Stimulated activated effector memory CD8-positive, alpha-beta T cell treated with anti-CD3 and anti-CD28 coated beads, Interleukin-12 subunit alpha, Interleukin-12 subunit beta, amount 100 ng/mL, for 72 hours (primary cell): ENCODE results near the gene SPANXN5.
"Not testable (repeated sequence)": the region's sequence is repeated elsewhere in the genome, so short reads cannot be mapped to it uniquely, and the experiment has no call there.

Experiments used
- ATAC-seq: fragments of 150-1000 bp; cut with Tn5 transposase; 2 replicates; pipeline ENCODE4 v1.10.0; 2021
- DNase-seq, 2 donors: peaks; one replicate each; pipeline ENCODE4 v3.0.0; 2021 to 2022; ENCODE audit warnings: low spot score in 2 of 2
- H3K27ac Mint-ChIP-seq: one replicate; pipeline ENCODE4 v1.8.0; 2022; ENCODE audit warnings: mild to moderate bottlenecking, mixed read lengths
- H3K36me3 Mint-ChIP-seq: one replicate; pipeline ENCODE4 v1.8.0; 2022; ENCODE audit warnings: mild to moderate bottlenecking, mixed read lengths
- H3K4me1 Mint-ChIP-seq: one replicate; pipeline ENCODE4 v1.8.0; 2022; ENCODE audit warnings: mixed read lengths
- H3K4me3 Mint-ChIP-seq: one replicate; pipeline ENCODE4 v1.8.0; 2022; ENCODE audit warnings: mild to moderate bottlenecking, mixed read lengths
- H3K9me3 Mint-ChIP-seq: one replicate; pipeline ENCODE4 v1.8.0; 2022; ENCODE audit warnings: mixed read lengths

SPANXN5 gene, protein sequence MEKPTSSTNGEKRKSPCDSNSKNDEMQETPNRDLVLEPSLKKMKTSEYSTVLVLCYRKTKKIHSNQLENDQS

GRCh38 chrX:52797327-52797726, at the start of gene SPANXN5:
Gene SPANXN5, minus strand, starts transcription at chrX:52797427. Its CDS starts 79 bp downstream, at chrX:52797348.
- not testable (repeated sequence) for H3K9me3 Mint-ChIP-seq, ATAC-seq, H3K36me3 Mint-ChIP-seq, H3K4me1 Mint-ChIP-seq, H3K27ac Mint-ChIP-seq, DNase-seq, H3K4me3 Mint-ChIP-seq

GRCh38 chrX:52843619-52844018, 46.4 kb upstream of the SPANXN5 start:
- H3K27ac Mint-ChIP-seq, H3K4me1 Mint-ChIP-seq, H3K4me3 Mint-ChIP-seq, H3K36me3 Mint-ChIP-seq, ATAC-seq, H3K9me3 Mint-ChIP-seq, DNase-seq: not testable (repeated sequence)

DNA sequence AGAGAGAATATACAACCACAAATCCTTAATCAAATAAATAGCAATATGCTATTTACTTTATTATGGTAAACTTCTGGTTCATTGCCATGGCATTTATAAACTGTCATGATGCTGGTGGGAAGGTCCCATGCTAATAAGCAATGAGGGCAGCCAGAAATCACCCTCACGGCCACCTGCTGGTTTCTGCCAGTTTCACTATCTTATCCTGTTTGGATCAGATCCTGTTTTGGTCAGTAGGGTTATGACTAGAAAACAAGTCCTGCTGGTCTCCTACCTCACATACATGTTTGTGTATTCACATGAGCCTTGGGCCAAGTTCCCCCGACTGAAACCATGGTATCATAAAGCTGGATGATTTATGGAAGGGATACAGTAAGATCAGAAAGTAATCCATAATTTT, 41.9 kb upstream of the SPANXN5 start:
- H3K36me3 Mint-ChIP-seq = no peaks in the 10 kb centered on the region
- no peak overlapping the region for H3K4me3 Mint-ChIP-seq
- H3K4me1 Mint-ChIP-seq = no peaks in the 10 kb centered on the region
- no peaks in the 10 kb centered on the region for H3K9me3 Mint-ChIP-seq
- DNase-seq = no peak
- no peak for ATAC-seq
- no peak overlapping the region for H3K27ac Mint-ChIP-seq

GRCh38 chrX:52830551-52830950, 33.3 kb upstream of the SPANXN5 start:
- Mint-ChIP-seq H3K4me1 (no peaks in the 10 kb centered on the region), H3K36me3 (no peaks in the 10 kb centered on the region), H3K9me3 (no peaks in the 10 kb centered on the region), H3K4me3 (no peak overlapping the region), H3K27ac (no peak overlapping the region)
- DNase-seq (no peak), ATAC-seq (no peak)

GRCh38 chrX:52824608-52825007, 27.4 kb upstream of the SPANXN5 start:
- no peak overlapping the region for H3K4me3 Mint-ChIP-seq
- no peak for ATAC-seq

DNA sequence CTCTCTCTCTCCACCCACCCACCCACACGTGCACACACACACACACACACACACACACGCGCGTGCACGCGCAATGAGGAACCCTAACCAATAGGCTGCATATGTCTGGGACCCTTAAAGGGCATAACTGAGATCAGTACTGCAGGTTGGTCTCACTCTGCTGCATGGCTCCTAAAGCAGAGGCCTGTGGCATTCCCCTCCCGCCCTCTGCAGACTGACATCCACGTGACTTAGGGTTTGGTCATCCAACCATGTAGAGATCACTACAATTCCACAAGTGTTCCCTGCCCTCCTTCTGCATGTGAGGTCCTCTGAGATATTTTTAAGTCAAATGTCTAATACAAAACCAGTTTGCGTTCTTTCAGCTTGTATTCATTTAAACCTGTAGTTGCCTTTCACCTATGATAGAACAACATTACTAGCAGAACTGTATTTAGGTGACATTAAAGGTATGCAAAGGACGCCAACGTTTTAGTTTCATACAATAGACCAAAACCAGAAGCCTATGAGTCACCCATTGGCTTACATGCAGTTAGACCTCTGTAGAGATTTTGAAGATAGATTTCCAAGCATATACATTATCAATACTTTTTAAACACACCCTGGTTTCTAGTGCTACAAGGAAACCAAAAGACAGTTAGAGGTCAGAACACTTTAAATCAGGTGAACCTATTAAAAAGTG, 24.0 kb upstream of the SPANXN5 start:
- ATAC-seq (no peak), DNase-seq (no peak)
- Mint-ChIP-seq H3K27ac (no peak overlapping the region), H3K4me1 (no peaks in the 10 kb centered on the region), H3K4me3 (no peak overlapping the region), H3K9me3 (no peaks in the 10 kb centered on the region), H3K36me3 (no peaks in the 10 kb centered on the region)

More at GRCh38 chrX:52824608-52825007, 27.4 kb upstream of the SPANXN5 start:
- DNase-seq = no peak
- Mint-ChIP-seq H3K27ac (no peak overlapping the region), H3K36me3 (no peaks in the 10 kb centered on the region), H3K9me3 (no peaks in the 10 kb centered on the region), H3K4me1 (no peaks in the 10 kb centered on the region)

GRCh38 chrX:52819788-52820187, 22.6 kb upstream of the SPANXN5 start:
- H3K9me3 Mint-ChIP-seq = no peaks in the 10 kb centered on the region
- DNase-seq (no peak), ATAC-seq (no peak)
- no peak overlapping the region for H3K27ac Mint-ChIP-seq
- H3K4me1 Mint-ChIP-seq = no peaks in the 10 kb centered on the region
- no peak overlapping the region for H3K4me3 Mint-ChIP-seq
- no peaks in the 10 kb centered on the region for H3K36me3 Mint-ChIP-seq

DNA sequence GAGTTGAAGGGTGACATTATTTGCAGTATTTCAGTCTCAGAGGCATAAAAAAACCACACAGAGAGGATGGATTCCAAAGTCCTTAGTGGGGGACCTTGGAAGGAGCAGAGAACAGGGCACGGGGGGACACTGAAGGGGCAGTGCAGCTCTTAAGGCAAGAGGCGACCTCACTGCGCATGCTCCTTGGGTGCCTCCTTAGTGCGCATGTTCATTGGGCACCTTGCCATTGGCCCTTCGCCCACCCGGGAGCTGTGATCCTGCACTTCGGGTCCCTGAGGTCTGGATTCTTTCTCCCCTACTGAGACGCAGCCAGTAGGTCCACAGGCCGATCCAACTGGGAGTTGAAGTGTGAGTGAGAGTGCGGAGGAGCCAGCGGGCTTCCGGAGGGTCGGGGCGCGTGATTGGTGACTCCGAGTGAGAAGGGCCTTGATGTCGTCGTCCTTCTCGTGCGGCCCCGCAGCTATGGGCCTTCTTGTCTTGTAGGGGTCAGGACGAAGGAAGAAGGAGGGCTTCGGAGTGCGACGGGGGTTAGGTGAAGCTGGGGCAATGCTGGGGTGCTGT, 13.9 kb upstream of the SPANXN5 start, which contains the start of gene XAGE5:
XAGE5 (plus strand) TSS at position 223 of the 561 bp plus-strand sequence. CDS start 1,280 bp downstream, outside the sequence.
- Mint-ChIP-seq H3K9me3 (no peaks in the 10 kb centered on the region), H3K36me3 (no peaks in the 10 kb centered on the region), H3K27ac (no peak within 1 kb of the TSS), H3K4me3 (no peak within 1 kb of the TSS), H3K4me1 (no peaks in the 10 kb centered on the region)
- DNase-seq = no peak
- no peak for ATAC-seq

DNA sequence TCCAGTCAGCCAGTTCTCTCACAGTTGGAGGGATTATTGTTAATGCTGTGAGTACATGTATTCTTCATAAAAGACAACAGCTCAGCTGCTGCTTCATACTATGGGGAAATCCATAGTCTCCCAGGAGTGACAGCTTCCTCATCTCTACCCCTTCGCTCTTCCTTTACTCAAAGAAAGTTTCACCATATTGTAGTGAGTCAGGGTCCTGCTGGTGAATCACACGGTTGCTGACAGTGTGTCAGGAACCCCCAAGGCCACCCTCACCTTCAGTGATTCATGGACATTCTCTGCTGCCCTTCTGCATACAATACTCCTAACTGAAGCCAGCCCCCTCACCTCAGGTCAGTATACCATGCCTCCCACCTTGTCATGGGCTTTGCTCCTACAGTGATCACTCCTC, 7.6 kb upstream of the SPANXN5 start:
- H3K27ac Mint-ChIP-seq, H3K9me3 Mint-ChIP-seq, H3K4me3 Mint-ChIP-seq, H3K4me1 Mint-ChIP-seq, DNase-seq, H3K36me3 Mint-ChIP-seq, ATAC-seq: not testable (repeated sequence)

DNA sequence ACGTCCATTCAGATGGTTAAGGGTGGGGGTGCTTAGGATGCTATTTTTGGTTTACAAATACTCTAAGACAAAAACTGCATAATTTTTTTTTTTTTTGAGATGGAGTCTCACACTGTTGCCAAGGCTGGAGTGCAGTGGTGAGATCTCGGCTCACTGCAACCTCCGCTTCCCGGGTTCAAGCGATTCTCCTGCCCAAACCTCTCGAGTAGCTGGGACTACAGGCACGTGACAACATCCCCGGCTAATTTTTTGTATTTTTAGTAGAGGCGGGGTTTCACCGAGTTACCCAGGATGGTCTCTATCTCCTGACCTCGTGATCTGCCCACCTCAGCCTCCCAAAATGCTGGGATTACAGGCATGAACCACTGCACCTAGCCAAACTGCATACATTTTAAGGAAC, 23.7 kb downstream of the SPANXN5 start:
- H3K9me3 Mint-ChIP-seq, DNase-seq, H3K4me3 Mint-ChIP-seq, H3K36me3 Mint-ChIP-seq, H3K27ac Mint-ChIP-seq, H3K4me1 Mint-ChIP-seq, ATAC-seq: not testable (repeated sequence)

GRCh38 chrX:52765983-52766382, 31.2 kb downstream of the SPANXN5 start:
- not testable (repeated sequence) for H3K4me1 Mint-ChIP-seq, DNase-seq, H3K4me3 Mint-ChIP-seq, H3K27ac Mint-ChIP-seq, ATAC-seq, H3K9me3 Mint-ChIP-seq, H3K36me3 Mint-ChIP-seq

GRCh38 chrX:52750952-52751351, 46.3 kb downstream of the SPANXN5 start, which contains the start of gene SSX2B:
Gene SSX2B, plus strand, starts transcription at chrX:52751252. Its CDS starts 1,429 bp downstream, at chrX:52752681.
- H3K36me3 Mint-ChIP-seq, H3K27ac Mint-ChIP-seq, ATAC-seq, H3K4me1 Mint-ChIP-seq, H3K4me3 Mint-ChIP-seq, DNase-seq, H3K9me3 Mint-ChIP-seq: not testable (repeated sequence)
